ENCODE results near the gene KRT23. TPM values are rescaled to one million over a fixed set of nuclear protein-coding genes. Genes with fewer than 3 reads are reported as not detected.

Gene KRT23
- total RNA-seq, 1 experiment from 2014 or later = not detected

GRCh38 chr17:40910441-40910841 is 27.0 kb downstream of the KRT23 start:
- H3K36me3 Mint-ChIP-seq (ENCODE audit: insufficient read depth, unreplicated experiment) = no peaks in the 10 kb centered on the region
- no TSS peak for BruUV-seq (replicated peaks)
- POLR2A ChIA-PET = interaction anchor here (0.6 to 3.8 kb wide), 22 partner anchors 47 to 778 kb away, joined by 3 to 41 read pairs (median 4); partner anchors contain the start of genes EIF1, KRT15, KRT17 and SMARCE1
- H3K4me3 Mint-ChIP-seq (ENCODE audit: unreplicated experiment) = peak overlapping the region; percentile 61
- intact Hi-C loops (cut with micrococcal nuclease) = loop anchor here (10.0 kb wide), 1 partner anchor 154 kb away; the partner anchor contains the start of genes KRTAP2-3 and KRTAP2-4
- no peaks in the 10 kb centered on the region for H3K9me3 Mint-ChIP-seq (ENCODE audit: unreplicated experiment)
- CTCF ChIA-PET = interaction anchor here (0.6 to 5.9 kb wide), 18 partner anchors 16 to 757 kb away, joined by 3 to 57 read pairs (median 4); no protein-coding TSS in a partner anchor
- H3K4me1 Mint-ChIP-seq (ENCODE audit: insufficient read depth, unreplicated experiment) = peaks cover 18% of the 10 kb centered on the region
- no peak for TF ChIP-seq CTCF (IDR thresholded peaks at IDR 0.05; ENCODE audit: unreplicated experiment)
- DNase-seq (ENCODE audit: unreplicated experiment) = peak; percentile 34
- H3K27me3 Mint-ChIP-seq (ENCODE audit: insufficient read depth, unreplicated experiment) = no peaks in the 10 kb centered on the region
- H3K27ac Mint-ChIP-seq (ENCODE audit: low read depth, unreplicated experiment) = peak overlapping the region; percentile 91

- no peaks in the 10 kb centered on the region for H3K27me3 Mint-ChIP-seq (ENCODE audit: insufficient read depth, unreplicated experiment)
- H3K36me3 Mint-ChIP-seq (ENCODE audit: insufficient read depth, unreplicated experiment) = no peaks in the 10 kb centered on the region
- no peaks in the 10 kb centered on the region for H3K9me3 Mint-ChIP-seq (ENCODE audit: unreplicated experiment)
- peak; percentile 72 for DNase-seq (ENCODE audit: unreplicated experiment)
- H3K27ac Mint-ChIP-seq (ENCODE audit: low read depth, unreplicated experiment) = peak overlapping the region; percentile 91
- peak overlapping the region; percentile 61 for H3K4me3 Mint-ChIP-seq (ENCODE audit: unreplicated experiment)
- BruUV-seq (replicated peaks) = no TSS peak
- CTCF ChIA-PET = interaction anchor here (0.6 to 5.9 kb wide), 21 partner anchors 15 to 758 kb away, joined by 3 to 57 read pairs (median 4); no protein-coding TSS in a partner anchor
- POLR2A ChIA-PET = interaction anchor here (0.6 to 3.8 kb wide), 27 partner anchors 43 to 779 kb away, joined by 3 to 41 read pairs (median 4); partner anchors contain the start of genes EIF1, KRT15 and KRT17
- H3K4me1 Mint-ChIP-seq (ENCODE audit: insufficient read depth, unreplicated experiment) = peaks cover 16% of the 10 kb centered on the region
- no peak for TF ChIP-seq CTCF (IDR thresholded peaks at IDR 0.05; ENCODE audit: unreplicated experiment)
- intact Hi-C loops (cut with micrococcal nuclease) = loop anchor here (1.0 to 10.0 kb wide), 13 partner anchors 53 to 757 kb away; partner anchors contain the start of genes KRTAP2-3, KRTAP2-4 and KRTAP4-6
Observed at GRCh38 chr17:40909755-40910154, 27.7 kb downstream of the KRT23 start.

GRCh38 chr17:40909351-40909750 is 28.1 kb downstream of the KRT23 start:
- CTCF ChIA-PET = interaction anchor here (0.6 to 5.9 kb wide), 15 partner anchors 15 to 753 kb away, joined by 3 to 57 read pairs (median 5); no protein-coding TSS in a partner anchor
- H3K4me1 Mint-ChIP-seq (ENCODE audit: insufficient read depth, unreplicated experiment) = peaks cover 16% of the 10 kb centered on the region
- intact Hi-C loops (cut with micrococcal nuclease) = loop anchor here (1.0 to 10.0 kb wide), 12 partner anchors 53 to 757 kb away; partner anchors contain the start of gene KRTAP4-6
- no TSS peak for BruUV-seq (replicated peaks)
- POLR2A ChIA-PET = interaction anchor here (0.6 to 3.8 kb wide), 23 partner anchors 43 to 779 kb away, joined by 3 to 41 read pairs (median 4); partner anchors contain the start of genes EIF1 and KRT15
- H3K9me3 Mint-ChIP-seq (ENCODE audit: unreplicated experiment) = no peaks in the 10 kb centered on the region
- peaks cover under 1% of the 10 kb centered on the region for H3K36me3 Mint-ChIP-seq (ENCODE audit: insufficient read depth, unreplicated experiment)
- H3K27me3 Mint-ChIP-seq (ENCODE audit: insufficient read depth, unreplicated experiment) = no peaks in the 10 kb centered on the region
- peak overlapping the region; percentile 91 for H3K27ac Mint-ChIP-seq (ENCODE audit: low read depth, unreplicated experiment)
- peak; percentile 71 for TF ChIP-seq CTCF (IDR thresholded peaks at IDR 0.05; ENCODE audit: unreplicated experiment)
- H3K4me3 Mint-ChIP-seq (ENCODE audit: unreplicated experiment) = peak overlapping the region; percentile 61
- DNase-seq (ENCODE audit: unreplicated experiment) = peak; percentile 96

GRCh38 chr17:40906613-40907012 is 30.8 kb downstream of the KRT23 start:
- POLR2A ChIA-PET = interaction anchor here (0.8 kb wide), 1 partner anchor 8 kb away, joined by 4 read pairs; no protein-coding TSS in a partner anchor
- BruUV-seq (replicated peaks) = no TSS peak
- no peak for DNase-seq (ENCODE audit: unreplicated experiment)

More at GRCh38 chr17:40906613-40907012, 30.8 kb downstream of the KRT23 start:
- Mint-ChIP-seq H3K4me3 (ENCODE audit: unreplicated experiment) (no peak overlapping the region), H3K9me3 (ENCODE audit: unreplicated experiment) (no peaks in the 10 kb centered on the region), H3K27me3 (ENCODE audit: insufficient read depth, unreplicated experiment) (no peaks in the 10 kb centered on the region), H3K27ac (ENCODE audit: low read depth, unreplicated experiment) (no peak overlapping the region), H3K4me1 (ENCODE audit: insufficient read depth, unreplicated experiment) (peaks cover 35% of the 10 kb centered on the region), H3K36me3 (ENCODE audit: insufficient read depth, unreplicated experiment) (peaks cover 7% of the 10 kb centered on the region)
- intact Hi-C loops (cut with micrococcal nuclease) = loop anchor here (5.0 to 10.0 kb wide), 2 partner anchors 282 to 741 kb away; no protein-coding TSS in a partner anchor
- no peak for TF ChIP-seq CTCF (IDR thresholded peaks at IDR 0.05; ENCODE audit: unreplicated experiment)
- CTCF ChIA-PET = interaction anchor here (0.5 to 5.9 kb wide), 10 partner anchors 46 to 756 kb away, joined by 3 to 57 read pairs (median 3); no protein-coding TSS in a partner anchor

Measured in MCF 10A (cell line).